Calu3 (cell line): ENCODE results near the gene SULT1A2. TPM values are rescaled to one million over a fixed set of nuclear protein-coding genes. Genes with fewer than 3 reads are reported as not detected.
"Not testable (repeated sequence)": the region's sequence is repeated elsewhere in the genome, so short reads cannot be mapped to it uniquely, and the experiment has no call there.

Experiments
- BruUV-seq: library from RNA; stranded (reverse); fragments of 400-500 nt; replicated peaks from 2 replicates; lab custom pipeline; 2021; lab: Mats Ljungman, UMichigan
- CTCF ChIA-PET: fragments of 300-600 bp; sonication (Branson Sonifier 250); formaldehyde crosslinking; loops from one replicate; lab custom pipeline; 2022; ENCODE audit warnings: antibody characterized with exemption; lab: Charles Lee
- DNase-seq: peaks from one replicate; pipeline ENCODE4 v3.0.0; 2022
- H3K27ac Mint-ChIP-seq: one replicate; pipeline ENCODE4 v1.8.0; 2022; ENCODE audit warnings: mixed read lengths; ENCODE audit not compliant: unreplicated experiment
- H3K27me3 Mint-ChIP-seq: one replicate; pipeline ENCODE4 v1.8.0; 2022; ENCODE audit warnings: mixed read lengths; ENCODE audit not compliant: unreplicated experiment
- H3K36me3 Mint-ChIP-seq: one replicate; pipeline ENCODE4 v1.8.0; 2022; ENCODE audit warnings: mild to moderate bottlenecking, moderate library complexity, mixed read lengths; ENCODE audit not compliant: insufficient read depth, unreplicated experiment
- H3K4me1 Mint-ChIP-seq: one replicate; pipeline ENCODE4 v1.8.0; 2022; ENCODE audit warnings: mild to moderate bottlenecking, low read depth, mixed read lengths; ENCODE audit not compliant: unreplicated experiment
- H3K4me3 Mint-ChIP-seq: one replicate; pipeline ENCODE4 v1.8.0; 2022; ENCODE audit warnings: mild to moderate bottlenecking, low read depth, moderate library complexity, mixed read lengths; ENCODE audit not compliant: unreplicated experiment
- H3K9me3 Mint-ChIP-seq: one replicate; pipeline ENCODE4 v1.8.0; 2022; ENCODE audit warnings: low read depth, mixed read lengths; ENCODE audit not compliant: unreplicated experiment
- intact Hi-C: fragments of 100-400 bp; cut with micrococcal nuclease; formaldehyde crosslinking; loops from one replicate; pipeline ENCODE4 v1.10.0; 2022; ENCODE audit not compliant: unreplicated experiment
- total RNA-seq: library from RNA; stranded (reverse); gene quantifications from 2 replicates; pipeline ENCODE4 v1.2.3, GENCODE V29; 2022
- TF ChIP-seq, protein P1 (sequence below): fragments of 200-600 bp; IDR thresholded peaks from one replicate; pipeline ENCODE4 v1.8.0; 2022; ENCODE audit warnings: antibody characterized with exemption; ENCODE audit not compliant: unreplicated experiment

Gene SULT1A2
- total RNA-seq, 1 experiment from 2014 or later, result 1.9 TPM

DNA sequence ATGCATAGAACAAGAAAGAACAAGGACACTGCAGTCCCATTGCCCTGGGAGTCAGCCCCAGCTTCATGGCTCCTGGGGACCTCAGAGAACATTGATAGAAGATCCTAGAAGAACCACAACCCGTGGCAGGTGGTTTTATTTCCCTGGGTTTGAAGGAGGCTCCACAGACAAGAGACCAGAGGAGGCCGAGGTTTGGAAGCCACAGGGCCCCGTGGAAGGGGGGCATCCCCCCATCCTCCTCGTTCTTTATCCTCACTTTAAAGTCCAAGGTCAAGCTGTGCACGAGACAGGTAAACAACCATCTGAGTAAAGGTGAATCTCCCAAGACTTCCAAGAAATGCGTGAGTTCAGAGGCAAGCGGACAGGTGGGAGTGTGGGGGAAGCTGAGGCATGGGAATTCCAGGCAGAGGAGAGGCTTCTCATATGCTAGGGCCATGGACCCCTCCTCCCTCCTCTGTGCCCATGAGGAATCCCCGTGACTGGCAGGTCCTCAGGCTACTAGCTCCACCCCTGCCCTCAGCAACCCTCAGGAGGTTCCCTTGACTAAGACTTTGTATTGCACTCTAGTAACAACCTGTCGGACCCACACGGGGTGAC lies 13.8 kb upstream of the SULT1A2 start:
- Mint-ChIP-seq H3K27me3 (no peaks in the 10 kb centered on the region), H3K36me3 (no peaks in the 10 kb centered on the region), H3K4me1 (no peaks in the 10 kb centered on the region), H3K9me3 (no peaks in the 10 kb centered on the region), H3K27ac (no peak overlapping the region), H3K4me3 (no peak overlapping the region)
- CTCF ChIA-PET, result no interaction called here
- BruUV-seq, result no TSS peak
- intact Hi-C loops, result no loop called here
- no peak for DNase-seq
- TF ChIP-seq, protein P1, sequence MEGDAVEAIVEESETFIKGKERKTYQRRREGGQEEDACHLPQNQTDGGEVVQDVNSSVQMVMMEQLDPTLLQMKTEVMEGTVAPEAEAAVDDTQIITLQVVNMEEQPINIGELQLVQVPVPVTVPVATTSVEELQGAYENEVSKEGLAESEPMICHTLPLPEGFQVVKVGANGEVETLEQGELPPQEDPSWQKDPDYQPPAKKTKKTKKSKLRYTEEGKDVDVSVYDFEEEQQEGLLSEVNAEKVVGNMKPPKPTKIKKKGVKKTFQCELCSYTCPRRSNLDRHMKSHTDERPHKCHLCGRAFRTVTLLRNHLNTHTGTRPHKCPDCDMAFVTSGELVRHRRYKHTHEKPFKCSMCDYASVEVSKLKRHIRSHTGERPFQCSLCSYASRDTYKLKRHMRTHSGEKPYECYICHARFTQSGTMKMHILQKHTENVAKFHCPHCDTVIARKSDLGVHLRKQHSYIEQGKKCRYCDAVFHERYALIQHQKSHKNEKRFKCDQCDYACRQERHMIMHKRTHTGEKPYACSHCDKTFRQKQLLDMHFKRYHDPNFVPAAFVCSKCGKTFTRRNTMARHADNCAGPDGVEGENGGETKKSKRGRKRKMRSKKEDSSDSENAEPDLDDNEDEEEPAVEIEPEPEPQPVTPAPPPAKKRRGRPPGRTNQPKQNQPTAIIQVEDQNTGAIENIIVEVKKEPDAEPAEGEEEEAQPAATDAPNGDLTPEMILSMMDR, result no peak

DNA sequence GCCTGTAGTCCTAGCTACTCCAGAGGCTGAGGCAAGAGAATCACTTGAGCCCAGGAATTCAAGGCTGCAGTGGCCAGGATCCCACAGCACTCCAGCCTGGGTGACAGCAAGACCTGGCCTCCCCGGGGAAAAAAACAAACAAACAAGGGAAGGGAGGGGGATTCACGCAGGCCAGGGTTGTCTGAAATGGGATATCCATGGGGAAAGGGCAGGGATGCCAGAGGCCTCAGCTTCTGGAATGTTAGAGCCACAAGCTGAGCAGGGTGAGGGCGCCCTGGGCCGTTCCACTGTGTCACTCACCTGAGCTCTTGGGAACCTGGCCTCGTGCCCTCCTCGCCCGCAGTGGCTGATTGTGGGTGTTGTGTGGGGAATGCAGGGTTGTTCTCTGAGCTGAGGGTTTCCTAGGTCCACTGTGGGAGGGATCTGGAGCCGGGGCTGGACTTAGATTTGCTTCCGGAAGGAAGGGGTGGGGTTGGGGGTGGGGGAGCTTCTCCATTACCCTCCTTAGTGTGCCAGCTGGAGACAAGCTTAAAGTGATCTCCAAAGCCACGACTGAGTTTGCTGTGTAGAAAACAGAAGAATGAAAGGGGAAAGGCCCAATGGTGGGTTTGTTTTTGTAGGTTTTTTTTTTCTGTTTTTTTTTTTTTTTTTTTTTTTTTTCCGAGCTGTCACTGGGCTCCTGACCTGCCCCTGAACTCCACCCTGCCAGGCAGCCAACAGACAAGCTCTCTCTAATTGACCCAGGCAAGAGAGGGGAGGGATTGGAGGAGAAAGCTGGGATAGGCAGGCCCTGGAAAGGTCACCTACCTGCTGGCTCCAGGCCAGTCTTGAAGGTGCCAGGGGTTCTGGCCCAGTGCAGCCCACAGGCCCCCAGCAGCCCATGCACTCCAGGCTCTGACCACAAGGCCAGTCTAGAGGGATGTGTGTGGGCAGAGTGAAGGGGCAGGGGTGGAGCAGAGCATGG lies 13.1 kb upstream of the SULT1A2 start, which contains the start of gene SULT1A1:
Gene SULT1A1 (minus strand): TSS at position 414 of the 964 bp plus-strand sequence. CDS start 1,189 bp downstream, outside the sequence.
- no TSS peak for BruUV-seq
- TF ChIP-seq, protein P1, result no peak
- no peaks in the 10 kb centered on the region for H3K9me3 Mint-ChIP-seq
- no peak within 1 kb of the TSS for H3K4me3 Mint-ChIP-seq
- intact Hi-C loops, result no loop called here
- H3K4me1 Mint-ChIP-seq, result no peaks in the 10 kb centered on the region
- CTCF ChIA-PET, result interaction anchor here (0.6 kb wide), 1 partner anchor 120 kb away, joined by 4 read pairs; no protein-coding TSS in a partner anchor
- H3K27ac Mint-ChIP-seq, result no peak within 1 kb of the TSS
- DNase-seq, result peak; percentile 43
- H3K36me3 Mint-ChIP-seq, result no peaks in the 10 kb centered on the region
- no peaks in the 10 kb centered on the region for H3K27me3 Mint-ChIP-seq

DNA sequence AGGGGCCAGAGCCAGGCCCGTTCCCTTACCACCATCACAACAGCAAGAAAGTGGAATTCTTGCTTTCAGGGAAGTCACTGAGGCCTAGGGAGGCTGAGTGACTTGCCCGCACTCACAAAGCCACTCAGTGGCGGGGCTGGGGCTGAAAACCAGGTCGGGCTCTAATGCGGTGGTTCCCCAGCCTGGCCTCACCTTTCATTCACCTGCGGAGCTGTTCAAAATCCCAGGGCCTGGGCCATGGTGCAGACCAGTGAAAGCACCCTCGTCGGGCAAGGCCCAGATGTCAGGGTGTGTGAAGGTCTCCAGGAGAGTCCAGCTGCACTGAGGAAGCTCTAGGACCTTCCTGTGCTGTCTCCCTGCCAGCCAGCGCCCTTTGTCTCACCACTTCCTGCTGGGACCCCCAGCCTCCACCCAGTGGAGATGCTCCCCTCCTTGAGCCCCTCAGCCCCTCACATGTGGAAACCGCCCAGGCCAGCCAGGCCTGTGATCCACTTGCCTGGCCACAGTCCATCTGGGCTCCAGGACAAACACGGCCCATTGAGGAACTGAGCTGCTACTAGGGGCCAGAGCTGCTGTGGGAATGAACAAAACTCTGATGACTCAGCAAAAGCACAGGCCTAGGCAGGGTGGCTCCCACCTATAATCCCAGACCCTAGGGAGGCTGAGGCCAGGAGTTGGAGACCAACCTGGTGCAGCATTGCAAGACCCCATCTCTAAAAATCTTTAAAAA lies 12.2 kb upstream of the SULT1A2 start:
- DNase-seq, H3K27me3 Mint-ChIP-seq, H3K9me3 Mint-ChIP-seq, H3K4me1 Mint-ChIP-seq, H3K4me3 Mint-ChIP-seq, H3K36me3 Mint-ChIP-seq, H3K27ac Mint-ChIP-seq, intact Hi-C loops, BruUV-seq: not testable (repeated sequence)
- CTCF ChIA-PET, result interaction anchor here (0.6 kb wide), 1 partner anchor 119 kb away, joined by 4 read pairs; no protein-coding TSS in a partner anchor

DNA sequence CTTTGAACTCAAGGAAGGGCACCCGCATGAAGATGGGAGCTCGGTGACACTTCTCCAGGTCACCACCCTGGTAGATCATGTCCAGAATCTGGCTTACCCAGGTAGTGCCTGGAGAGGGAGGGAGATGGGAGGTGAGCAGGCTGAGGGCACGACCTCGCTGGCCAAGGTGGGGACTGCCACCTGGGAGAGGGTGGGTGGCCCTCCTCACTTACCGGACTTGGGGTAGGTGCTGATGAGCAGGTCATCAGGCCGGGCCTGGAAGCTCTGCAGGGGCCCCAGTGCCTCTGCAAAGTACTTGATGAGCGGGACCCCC lies 11.6 kb upstream of the SULT1A2 start:
- H3K27ac Mint-ChIP-seq, intact Hi-C loops, CTCF ChIA-PET, H3K4me3 Mint-ChIP-seq, H3K27me3 Mint-ChIP-seq, DNase-seq, BruUV-seq, H3K4me1 Mint-ChIP-seq, H3K9me3 Mint-ChIP-seq, H3K36me3 Mint-ChIP-seq: not testable (repeated sequence)

DNA sequence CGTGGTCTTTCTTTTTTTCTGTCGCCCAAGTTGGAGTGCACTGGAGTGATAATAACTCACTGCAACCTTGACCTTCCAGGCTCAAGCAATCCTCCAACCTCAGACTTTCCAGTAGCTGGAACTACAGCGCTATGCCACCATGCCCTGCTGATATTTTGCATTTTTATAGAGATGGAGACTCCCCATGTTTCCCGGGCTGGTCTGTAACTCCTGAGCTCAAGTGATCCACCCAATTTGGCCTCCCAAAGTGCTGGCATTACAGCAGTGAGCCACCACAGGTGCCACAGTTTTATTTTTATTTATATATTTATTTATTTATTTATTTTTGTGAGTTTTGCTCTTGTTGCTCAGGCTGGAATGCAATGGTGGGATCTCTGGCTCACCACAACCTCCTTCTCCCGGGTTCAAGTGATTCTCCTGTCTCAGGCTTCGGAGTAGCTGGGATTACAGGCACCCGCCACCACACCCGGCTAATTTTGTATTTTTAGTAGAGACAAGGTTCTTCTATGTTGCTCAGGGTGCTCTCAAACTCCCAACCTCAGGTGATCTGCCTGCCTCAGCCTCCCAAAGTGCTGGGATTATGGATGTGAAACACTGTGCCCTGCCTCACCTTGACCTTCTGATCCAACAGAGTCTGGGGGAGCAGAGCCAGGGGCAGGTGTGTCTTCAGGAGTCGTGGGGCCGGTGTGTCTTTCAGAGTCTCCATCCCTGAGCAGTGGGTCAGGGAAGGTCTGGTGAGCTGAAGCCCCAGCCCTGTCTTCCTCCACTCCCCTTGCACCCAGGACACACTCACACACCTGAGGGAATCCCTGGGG lies 11.0 kb upstream of the SULT1A2 start:
- H3K36me3 Mint-ChIP-seq, H3K9me3 Mint-ChIP-seq, H3K27ac Mint-ChIP-seq, H3K4me1 Mint-ChIP-seq, intact Hi-C loops, H3K27me3 Mint-ChIP-seq, H3K4me3 Mint-ChIP-seq, BruUV-seq, CTCF ChIA-PET, DNase-seq: not testable (repeated sequence)
